HCT116 (cell line): ENCODE measurements around the gene PRSS57. TPM values are rescaled to one million over a fixed set of nuclear protein-coding genes. Genes with fewer than 3 reads are reported as not detected.

Experiments used
- ATAC-seq: fragments of 200-7000 bp; cut with Tn5 transposase; 2 replicates; pipeline ENCODE4 v1.9.1; 2020; ENCODE audit warnings: mild to moderate bottlenecking, moderate library complexity
- BruUV-seq: library from RNA; stranded (reverse); fragments of 400-500 nt; replicated peaks from 2 replicates; lab custom pipeline; 2021; lab: Mats Ljungman, UMichigan
- CTCF ChIA-PET: fragments of 300-600 bp; sonication (Branson Sonifier 250); formaldehyde crosslinking; loops from one replicate; lab custom pipeline; 2021; ENCODE audit warnings: antibody characterized with exemption; lab: Charles Lee
- POLR2A ChIA-PET: fragments of 300-600, 350-600 bp; sonication (Branson Sonifier 250); formaldehyde crosslinking; loops from one replicate; lab custom pipeline; 2021; ENCODE audit warnings: antibody characterized with exemption; lab: Charles Lee
- RAD21 ChIA-PET, 2 experiments: fragments of 300-600 bp; sonication (Branson Sonifier 250); formaldehyde crosslinking; loops; one replicate each; lab custom pipeline; 2023; ENCODE audit warnings: low total read pairs in 2 of 2; ENCODE audit not compliant: uncharacterized antibody in 2 of 2, unreplicated experiment in 2 of 2, low non-redundant PET in 1 of 2; lab: Charles Lee
- DNase-seq: peaks from one replicate; pipeline ENCODE4 v3.0.0-alpha.2; 2010; ENCODE audit warnings: low read depth, low spot score
- H2AFZ ChIP-seq: fragments of 200-600 bp; shearing (Covaris generic), sonication (generic); 2 replicates; pipeline ENCODE4 v1.6.1; 2017; ENCODE audit warnings: low read depth, mixed run types, mixed read lengths, antibody characterized with exemption, low read length; ENCODE audit not compliant: poor library complexity, severe bottlenecking
- H3K27ac ChIP-seq: 2 replicates; pipeline ENCODE4 v1.5.1; 2012; ENCODE audit warnings: low read depth, low read length
- H3K27me3 ChIP-seq: fragments of 200-600 bp; sonication (generic); 2 replicates; pipeline ENCODE4 v1.6.1; 2016; ENCODE audit warnings: mixed run types, low read length, mixed read lengths; ENCODE audit not compliant: insufficient read depth
- H3K36me3 ChIP-seq, 2 experiments: fragments of 200-500 bp in 1 of 2; fragments of 200-600 bp in 1 of 2; sonication (Bioruptor generic) in 1 of 2; sonication (generic) in 1 of 2; 2 replicates each; pipeline versions ENCODE4 v1.5.1 to v1.6.1; 2014 to 2016; ENCODE audit warnings: low read length in 2 of 2, inconsistent platforms in 1 of 2, mixed read lengths in 1 of 2, mixed run types in 1 of 2; ENCODE audit not compliant: insufficient read depth in 2 of 2, control insufficient read depth in 1 of 2
- H3K4me1 ChIP-seq, 2 experiments: fragments of 200-600 bp in 1 of 2; sonication (generic) in 1 of 2; 2 replicates each; pipeline versions ENCODE4 v1.5.1 to v1.6.1; 2012 to 2017; ENCODE audit warnings: low read length in 2 of 2, inconsistent platforms in 1 of 2, mild to moderate bottlenecking in 1 of 2, mixed read lengths in 1 of 2, mixed run types in 1 of 2, moderate library complexity in 1 of 2; ENCODE audit not compliant: insufficient read depth in 2 of 2, control insufficient read depth in 1 of 2
- H3K4me2 ChIP-seq: fragments of 200-600 bp; sonication (generic); 2 replicates; pipeline ENCODE4 v1.6.1; 2017; ENCODE audit warnings: mixed run types, low read length, mixed read lengths
- H3K4me3 ChIP-seq, 2 experiments: fragments of 200-600 bp in 1 of 2; sonication (generic) in 1 of 2; replicated peaks in 1 of 2; 2 replicates each; pipeline ENCODE4 v1.5.1; 2011 to 2016; ENCODE audit warnings: low read length in 2 of 2, control low read depth in 1 of 2, low read depth in 1 of 2, mild to moderate bottlenecking in 1 of 2, mixed read lengths in 1 of 2, mixed run types in 1 of 2
- H3K79me2 ChIP-seq: fragments of 200-600 bp; sonication (generic); 2 replicates; pipeline ENCODE4 v1.6.1; 2017; ENCODE audit warnings: mild to moderate bottlenecking, mixed run types, low read length, moderate library complexity, mixed read lengths; ENCODE audit not compliant: insufficient read depth
- H3K9ac ChIP-seq: fragments of 200-600 bp; sonication (generic); 2 replicates; pipeline ENCODE4 v1.6.1; 2016; ENCODE audit warnings: low read length, mixed read lengths
- H3K9me2 ChIP-seq: fragments of 200-600 bp; sonication (generic), shearing (Covaris generic); 2 replicates; pipeline ENCODE4 v1.6.1; 2017; ENCODE audit warnings: mixed run types, mild to moderate bottlenecking, moderate library complexity; ENCODE audit not compliant: insufficient read depth
- H3K9me3 ChIP-seq, 2 experiments: fragments of 200-500 bp in 1 of 2; fragments of 200-600 bp in 1 of 2; sonication (Bioruptor generic) in 1 of 2; sonication (generic) in 1 of 2; 2 replicates each; pipeline ENCODE4 v1.6.1; 2014 to 2017; ENCODE audit warnings: low read length in 2 of 2, mixed read lengths in 2 of 2, inconsistent platforms in 1 of 2, low read depth in 1 of 2, mild to moderate bottlenecking in 1 of 2, mixed run types in 1 of 2, moderate library complexity in 1 of 2; ENCODE audit not compliant: control insufficient read depth in 1 of 2, insufficient read depth in 1 of 2
- H4K20me1 ChIP-seq: fragments of 200-600 bp; sonication (generic), shearing (Covaris generic); 2 replicates; pipeline ENCODE4 v1.6.1; 2017; ENCODE audit warnings: mixed run types, mild to moderate bottlenecking, moderate library complexity; ENCODE audit not compliant: insufficient read depth
- EGR1 ChIP-seq: IDR thresholded peaks from 2 replicates; pipeline ENCODE4 v1.6.1; 2012; ENCODE audit warnings: low read depth
- ELF1 ChIP-seq: IDR thresholded peaks from 2 replicates; pipeline ENCODE4 v1.6.1; 2012; ENCODE audit warnings: low read depth, borderline replicate concordance
- EZH2phosphoT487 ChIP-seq: fragments of 200-600 bp; IDR thresholded peaks from 2 replicates; pipeline ENCODE4 v1.6.1; 2018; ENCODE audit warnings: antibody characterized with exemption, borderline replicate concordance
- POLR2AphosphoS5 ChIP-seq: IDR thresholded peaks from 2 replicates; pipeline ENCODE4 v1.6.1; 2011; ENCODE audit warnings: mild to moderate bottlenecking, low read depth, low read length, moderate library complexity
- ZFX ChIP-seq: fragments of 450-650 bp; IDR thresholded peaks from 2 replicates; pipeline ENCODE4 v1.6.1; 2017
- intact Hi-C: fragments of 100-400 bp; cut with micrococcal nuclease; formaldehyde crosslinking; loops from 2 replicates; pipeline ENCODE4 v1.10.0; 2022
- total RNA-seq: library from RNA; stranded (reverse); gene quantifications from one replicate; pipeline ENCODE4 v1.2.1, GENCODE V29; 2021; ENCODE audit not compliant: unreplicated experiment
- TF ChIP-seq, protein P1 (sequence below): IDR thresholded peaks from 2 replicates; pipeline ENCODE4 v1.6.1; 2012; ENCODE audit warnings: low read depth
- TF ChIP-seq, protein P2 (sequence below): IDR thresholded peaks from 2 replicates; pipeline ENCODE4 v1.6.1; 2012
- TF ChIP-seq, protein P3 (sequence below), 3 experiments: fragments of 200-600 bp in 1 of 3; sonication (generic) in 1 of 3; IDR thresholded peaks in 2 of 3; conservative IDR thresholded peaks in 1 of 3; 2 replicates each; pipeline ENCODE4 v1.5.1; 2012 to 2017; ENCODE audit warnings: low read depth in 2 of 3, low read length in 2 of 3, antibody characterized with exemption in 1 of 3, borderline replicate concordance in 1 of 3, control low read depth in 1 of 3, mild to moderate bottlenecking in 1 of 3, mixed read lengths in 1 of 3, mixed run types in 1 of 3, moderate library complexity in 1 of 3; ENCODE audit not compliant: insufficient read depth in 1 of 3
- TF ChIP-seq, protein P4 (sequence below): IDR thresholded peaks from 2 replicates; pipeline ENCODE4 v1.6.1; 2012

PRSS57 gene
- total RNA-seq, 1 experiment from 2014 or later = not detected

DNA sequence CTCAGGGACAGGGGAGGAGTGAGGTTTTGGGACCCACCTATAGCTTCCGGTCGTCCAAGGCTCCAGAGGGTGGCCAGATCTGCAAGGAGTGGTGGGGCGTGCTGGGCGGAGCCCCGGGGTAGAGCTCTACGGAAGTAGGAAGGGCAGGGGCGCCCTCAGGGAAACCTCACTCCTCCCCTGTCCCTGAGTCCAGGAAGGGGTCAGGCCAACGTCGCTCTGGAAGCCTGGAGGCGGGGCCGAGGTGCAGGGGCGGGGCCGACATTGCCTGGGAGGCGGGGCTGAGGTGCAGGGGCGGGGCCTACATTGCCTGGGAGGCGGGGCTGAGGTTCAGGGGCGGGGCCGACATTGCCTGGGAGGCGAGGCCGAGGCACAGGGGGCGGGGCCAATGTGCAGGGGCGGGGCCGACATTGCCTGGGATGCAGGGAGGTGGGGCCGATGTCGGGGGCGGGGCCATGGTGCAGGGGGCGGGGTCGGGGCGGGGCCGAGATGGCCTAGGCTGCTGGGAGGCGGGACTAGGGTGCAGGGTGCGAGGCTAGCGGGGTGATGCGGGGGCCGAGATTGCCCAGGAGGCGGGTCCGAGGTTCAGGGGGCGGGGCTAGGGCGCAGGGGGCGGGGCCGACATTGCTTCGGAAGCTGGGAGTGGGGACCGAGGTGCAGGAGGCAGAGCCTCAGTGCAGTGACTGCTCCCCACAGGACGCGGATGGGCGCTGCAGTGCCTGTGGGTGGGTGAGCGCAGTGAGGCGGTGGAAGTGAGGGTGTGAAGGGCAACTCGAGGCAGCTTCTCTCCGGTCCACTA, 8.6 kb upstream of the PRSS57 start:
- intact Hi-C loops = loop anchor here (1.0 kb wide), 1 partner anchor 24 kb away; no protein-coding TSS in a partner anchor
- no peaks in the 10 kb centered on the region for H3K9me2 ChIP-seq
- CTCF ChIA-PET = interaction anchor here (1.0 kb wide), 1 partner anchor 47 kb away, joined by 3 read pairs; the partner anchor contains the start of gene MISP
- peak; percentile 83 for ATAC-seq
- H3K4me1 ChIP-seq = peaks cover 16 to 27% of the 10 kb centered on the region in 2 experiments
- peak; percentile 72 for DNase-seq
- no peaks in the 10 kb centered on the region for H4K20me1 ChIP-seq
- H3K9me3 ChIP-seq = no peaks in the 10 kb centered on the region
- H3K4me2 ChIP-seq = peak overlapping the region; percentile 83
- peak overlapping the region; percentile 50; the same call in 1 of the 2 replicates for H3K9ac ChIP-seq
- RAD21 ChIA-PET = interaction anchor here in 1 of 2 experiments (0.6 to 1.8 kb wide), 3 partner anchors 30 to 128 kb away, joined by 3 to 4 read pairs (median 3); partner anchors contain the start of gene RNF126
- no peaks in the 10 kb centered on the region for H3K36me3 ChIP-seq
- peak overlapping the region; percentile 64 for H3K27ac ChIP-seq
- H3K4me3 ChIP-seq = peak overlapping the region; percentile 46 to 54
- TF ChIP-seq, protein P1, sequence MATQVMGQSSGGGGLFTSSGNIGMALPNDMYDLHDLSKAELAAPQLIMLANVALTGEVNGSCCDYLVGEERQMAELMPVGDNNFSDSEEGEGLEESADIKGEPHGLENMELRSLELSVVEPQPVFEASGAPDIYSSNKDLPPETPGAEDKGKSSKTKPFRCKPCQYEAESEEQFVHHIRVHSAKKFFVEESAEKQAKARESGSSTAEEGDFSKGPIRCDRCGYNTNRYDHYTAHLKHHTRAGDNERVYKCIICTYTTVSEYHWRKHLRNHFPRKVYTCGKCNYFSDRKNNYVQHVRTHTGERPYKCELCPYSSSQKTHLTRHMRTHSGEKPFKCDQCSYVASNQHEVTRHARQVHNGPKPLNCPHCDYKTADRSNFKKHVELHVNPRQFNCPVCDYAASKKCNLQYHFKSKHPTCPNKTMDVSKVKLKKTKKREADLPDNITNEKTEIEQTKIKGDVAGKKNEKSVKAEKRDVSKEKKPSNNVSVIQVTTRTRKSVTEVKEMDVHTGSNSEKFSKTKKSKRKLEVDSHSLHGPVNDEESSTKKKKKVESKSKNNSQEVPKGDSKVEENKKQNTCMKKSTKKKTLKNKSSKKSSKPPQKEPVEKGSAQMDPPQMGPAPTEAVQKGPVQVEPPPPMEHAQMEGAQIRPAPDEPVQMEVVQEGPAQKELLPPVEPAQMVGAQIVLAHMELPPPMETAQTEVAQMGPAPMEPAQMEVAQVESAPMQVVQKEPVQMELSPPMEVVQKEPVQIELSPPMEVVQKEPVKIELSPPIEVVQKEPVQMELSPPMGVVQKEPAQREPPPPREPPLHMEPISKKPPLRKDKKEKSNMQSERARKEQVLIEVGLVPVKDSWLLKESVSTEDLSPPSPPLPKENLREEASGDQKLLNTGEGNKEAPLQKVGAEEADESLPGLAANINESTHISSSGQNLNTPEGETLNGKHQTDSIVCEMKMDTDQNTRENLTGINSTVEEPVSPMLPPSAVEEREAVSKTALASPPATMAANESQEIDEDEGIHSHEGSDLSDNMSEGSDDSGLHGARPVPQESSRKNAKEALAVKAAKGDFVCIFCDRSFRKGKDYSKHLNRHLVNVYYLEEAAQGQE = no peak
- no peak for TF ChIP-seq ZFX
- peak; percentile 80 for TF ChIP-seq POLR2AphosphoS5
- no peak for TF ChIP-seq EZH2phosphoT487
- TF ChIP-seq, protein P2, sequence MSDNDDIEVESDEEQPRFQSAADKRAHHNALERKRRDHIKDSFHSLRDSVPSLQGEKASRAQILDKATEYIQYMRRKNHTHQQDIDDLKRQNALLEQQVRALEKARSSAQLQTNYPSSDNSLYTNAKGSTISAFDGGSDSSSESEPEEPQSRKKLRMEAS = no peak
- TF ChIP-seq, protein P3, sequence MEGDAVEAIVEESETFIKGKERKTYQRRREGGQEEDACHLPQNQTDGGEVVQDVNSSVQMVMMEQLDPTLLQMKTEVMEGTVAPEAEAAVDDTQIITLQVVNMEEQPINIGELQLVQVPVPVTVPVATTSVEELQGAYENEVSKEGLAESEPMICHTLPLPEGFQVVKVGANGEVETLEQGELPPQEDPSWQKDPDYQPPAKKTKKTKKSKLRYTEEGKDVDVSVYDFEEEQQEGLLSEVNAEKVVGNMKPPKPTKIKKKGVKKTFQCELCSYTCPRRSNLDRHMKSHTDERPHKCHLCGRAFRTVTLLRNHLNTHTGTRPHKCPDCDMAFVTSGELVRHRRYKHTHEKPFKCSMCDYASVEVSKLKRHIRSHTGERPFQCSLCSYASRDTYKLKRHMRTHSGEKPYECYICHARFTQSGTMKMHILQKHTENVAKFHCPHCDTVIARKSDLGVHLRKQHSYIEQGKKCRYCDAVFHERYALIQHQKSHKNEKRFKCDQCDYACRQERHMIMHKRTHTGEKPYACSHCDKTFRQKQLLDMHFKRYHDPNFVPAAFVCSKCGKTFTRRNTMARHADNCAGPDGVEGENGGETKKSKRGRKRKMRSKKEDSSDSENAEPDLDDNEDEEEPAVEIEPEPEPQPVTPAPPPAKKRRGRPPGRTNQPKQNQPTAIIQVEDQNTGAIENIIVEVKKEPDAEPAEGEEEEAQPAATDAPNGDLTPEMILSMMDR (IDR thresholded peaks at IDR 0.05 in 2 of 3, conservative IDR thresholded peaks at IDR 0.05 in 1 of 3; ENCODE audit: borderline replicate concordance in 1 of 3, insufficient read depth in 1 of 3, low read depth in 2 of 3, low read length in 2 of 3) = no peak
- TF ChIP-seq, protein P4, sequence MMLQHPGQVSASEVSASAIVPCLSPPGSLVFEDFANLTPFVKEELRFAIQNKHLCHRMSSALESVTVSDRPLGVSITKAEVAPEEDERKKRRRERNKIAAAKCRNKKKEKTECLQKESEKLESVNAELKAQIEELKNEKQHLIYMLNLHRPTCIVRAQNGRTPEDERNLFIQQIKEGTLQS = no peak
- TF ChIP-seq EGR1 = no peak; the same call in 1 of the 2 replicates
- no peak for TF ChIP-seq ELF1
- TF ChIP-seq, all 23 proteins: peak for 1
- POLR2A ChIA-PET = interaction anchor here (0.6 to 2.3 kb wide), 8 partner anchors 12 to 132 kb away, joined by 3 to 10 read pairs (median 4); partner anchors contain the start of gene FSTL3
- Histone ChIP-seq H3K79me2 (no peaks in the 10 kb centered on the region), H3K27me3 (no peaks in the 10 kb centered on the region), H2AFZ (no peak overlapping the region)
- BruUV-seq = no TSS peak
